H1 (cell line): ENCODE measurements around the gene HADH. TPM values are rescaled to one million over a fixed set of nuclear protein-coding genes. Genes with fewer than 3 reads are reported as not detected.

Experiments
- CTCF ChIA-PET: fragments of 300-600 bp; sonication (Branson Sonifier 250); formaldehyde crosslinking; loops from one replicate; lab custom pipeline; 2021; ENCODE audit not compliant: partially characterized antibody; lab: Charles Lee
- POLR2A ChIA-PET: fragments of 300-600 bp; sonication (Branson Sonifier 250); formaldehyde crosslinking; loops from one replicate; lab custom pipeline; 2021; ENCODE audit warnings: inconsistent platforms; ENCODE audit not compliant: partially characterized antibody; lab: Charles Lee
- DNase-seq, 2 experiments: peaks; one replicate each; pipeline versions ENCODE4 v3.0.0 to v3.0.0-alpha.2; 2010 to 2022; ENCODE audit warnings: low spot score in 2 of 2, low read depth in 1 of 2, mixed read lengths in 1 of 2
- FAIRE-seq: peaks from 2 replicates; lab custom pipeline; 2011; peaks lifted over from hg19 to GRCh38; lab: Jason Lieb, UNC
- H2AFZ ChIP-seq: 2 replicates; pipeline ENCODE4 v1.8.1; 2012; ENCODE audit warnings: low read length, inconsistent platforms
- H2AK5ac ChIP-seq: 2 replicates; pipeline ENCODE4 v1.6.1; 2013; ENCODE audit warnings: low read depth, low read length
- H2BK120ac ChIP-seq: replicated peaks from 2 replicates; pipeline ENCODE3; 2013; ENCODE audit warnings: low read depth, low read length, inconsistent platforms
- H2BK12ac ChIP-seq: 2 replicates; pipeline ENCODE4 v1.6.1; 2013; ENCODE audit warnings: low read depth, low read length
- H2BK15ac ChIP-seq: 2 replicates; pipeline ENCODE4 v1.6.1; 2013; ENCODE audit warnings: low read length
- H2BK20ac ChIP-seq: 2 replicates; pipeline ENCODE4 v1.6.1; 2013; ENCODE audit warnings: low read length
- H2BK5ac ChIP-seq: 2 replicates; pipeline ENCODE4 v1.6.1; 2013; ENCODE audit warnings: low read depth, low read length
- H3K14ac ChIP-seq: 2 replicates; pipeline ENCODE4 v1.6.1; 2013; ENCODE audit warnings: inconsistent platforms; ENCODE audit not compliant: insufficient read length
- H3K18ac ChIP-seq: 2 replicates; pipeline ENCODE4 v1.6.1; 2013; ENCODE audit warnings: low read length; ENCODE audit errors: extremely low read depth
- H3K23ac ChIP-seq: 2 replicates; pipeline ENCODE4 v1.6.1; 2013; ENCODE audit warnings: inconsistent platforms; ENCODE audit not compliant: insufficient read length
- H3K23me2 ChIP-seq: 2 replicates; pipeline ENCODE4 v1.6.1; 2013; ENCODE audit warnings: low read depth, low read length
- H3K27ac ChIP-seq: 2 replicates; pipeline ENCODE4 v1.6.1; 2011; ENCODE audit warnings: low read depth, low read length, inconsistent platforms
- H3K27me3 ChIP-seq, 4 experiments: replicated peaks in 1 of 4; 1 replicate in 1 of 4; 2 replicates in 3 of 4; pipeline versions ENCODE4 v1.6.1 to v1.8.1; 2011 to 2013; ENCODE audit warnings: low read length in 3 of 4, mild to moderate bottlenecking in 3 of 4, inconsistent platforms in 2 of 4, mixed read lengths in 2 of 4, moderate library complexity in 1 of 4; ENCODE audit not compliant: control insufficient read depth in 3 of 4, insufficient read depth in 3 of 4; ENCODE audit errors: extremely low read depth in 1 of 4
- H3K36me3 ChIP-seq, 4 experiments: 2 replicates each; pipeline versions ENCODE4 v1.6.1 to v1.8.1; 2011 to 2013; ENCODE audit warnings: mild to moderate bottlenecking in 4 of 4, low read length in 3 of 4, moderate library complexity in 2 of 4, control low read depth in 1 of 4, inconsistent platforms in 1 of 4; ENCODE audit not compliant: insufficient read depth in 4 of 4, control insufficient read depth in 2 of 4
- H3K4ac ChIP-seq: replicated peaks from 2 replicates; pipeline ENCODE3; 2013; ENCODE audit warnings: low read length, low read depth, mixed read lengths, inconsistent platforms; ENCODE audit not compliant: insufficient read length
- H3K4me1 ChIP-seq, 4 experiments: replicated peaks in 1 of 4; 1 replicate in 1 of 4; 2 replicates in 3 of 4; pipeline versions ENCODE4 v1.6.1 to v1.8.1; 2011 to 2013; ENCODE audit warnings: low read length in 3 of 4, inconsistent platforms in 2 of 4, mixed read lengths in 1 of 4; ENCODE audit not compliant: insufficient read depth in 4 of 4, control insufficient read depth in 3 of 4
- H3K4me2 ChIP-seq, 2 experiments: 2 replicates each; pipeline versions ENCODE4 v1.6.1 to v1.8.1; 2011 to 2013; ENCODE audit warnings: low read depth in 2 of 2, low read length in 2 of 2, control low read depth in 1 of 2, inconsistent platforms in 1 of 2, mild to moderate bottlenecking in 1 of 2; ENCODE audit not compliant: insufficient read depth in 1 of 2
- H3K4me3 ChIP-seq, 4 experiments: fragments of 200-600, 300-600 bp in 1 of 4; sonication (generic), shearing (Covaris generic), sonication (Bioruptor Twin) in 1 of 4; 2 replicates each; pipeline versions ENCODE4 v1.5.1 to v1.8.1; 2011 to 2016; ENCODE audit warnings: low read length in 4 of 4, low read depth in 3 of 4, control low read depth in 2 of 4, inconsistent platforms in 2 of 4, mild to moderate bottlenecking in 2 of 4, mixed read lengths in 1 of 4, moderate library complexity in 1 of 4; ENCODE audit not compliant: insufficient read depth in 2 of 4; ENCODE audit errors: extremely low read depth in 1 of 4
- H3K56ac ChIP-seq: replicated peaks from 2 replicates; pipeline ENCODE3; 2013; ENCODE audit warnings: low read depth, mild to moderate bottlenecking, mixed read lengths, low read length, inconsistent platforms; ENCODE audit not compliant: insufficient read length
- H3K79me1 ChIP-seq: 2 replicates; pipeline ENCODE4 v1.6.1; 2013; ENCODE audit warnings: low read depth, low read length, control low read depth
- H3K79me2 ChIP-seq, 2 experiments: 2 replicates each; pipeline versions ENCODE4 v1.6.1 to v1.8.1; 2012 to 2013; ENCODE audit warnings: low read length in 2 of 2, mild to moderate bottlenecking in 2 of 2, inconsistent platforms in 1 of 2; ENCODE audit not compliant: insufficient read depth in 2 of 2, control insufficient read depth in 1 of 2
- H3K9ac ChIP-seq, 4 experiments: replicated peaks in 1 of 4; 1 replicate in 1 of 4; 2 replicates in 3 of 4; pipeline versions ENCODE4 v1.6.1 to v1.8.1; 2011 to 2013; ENCODE audit warnings: low read depth in 3 of 4, low read length in 3 of 4, control low read depth in 2 of 4, mild to moderate bottlenecking in 2 of 4, moderate library complexity in 2 of 4, inconsistent platforms in 1 of 4; ENCODE audit errors: extremely low read depth in 1 of 4
- H3K9me3 ChIP-seq, 2 experiments: 2 replicates each; pipeline versions ENCODE4 v1.6.1 to v1.8.1; 2012 to 2013; ENCODE audit warnings: mild to moderate bottlenecking in 2 of 2, moderate library complexity in 2 of 2, control low read depth in 1 of 2, inconsistent platforms in 1 of 2, low read depth in 1 of 2, low read length in 1 of 2, mixed read lengths in 1 of 2; ENCODE audit not compliant: insufficient read depth in 2 of 2
- H4K20me1 ChIP-seq, 2 experiments: replicated peaks in 1 of 2; 2 replicates each; pipeline versions ENCODE3 to v1.8.1; 2011 to 2013; ENCODE audit warnings: inconsistent platforms in 2 of 2, low read length in 2 of 2, mild to moderate bottlenecking in 1 of 2; ENCODE audit not compliant: insufficient read depth in 2 of 2, control insufficient read depth in 1 of 2
- H4K5ac ChIP-seq: 2 replicates; pipeline ENCODE4 v1.6.1; 2013; ENCODE audit warnings: low read length, low read depth, mixed read lengths, inconsistent platforms; ENCODE audit not compliant: insufficient read length
- H4K8ac ChIP-seq: 2 replicates; pipeline ENCODE4 v1.8.0; 2013; ENCODE audit warnings: mild to moderate bottlenecking, moderate library complexity, low read length, inconsistent platforms; ENCODE audit not compliant: insufficient read depth; ENCODE audit errors: extremely low read depth
- H4K91ac ChIP-seq: replicated peaks from 2 replicates; pipeline ENCODE3; 2013; ENCODE audit warnings: low read length, mixed read lengths, inconsistent platforms; ENCODE audit not compliant: insufficient read length
- BACH1 ChIP-seq: IDR thresholded peaks from 2 replicates; pipeline ENCODE4 v1.6.1; 2012; ENCODE audit warnings: low read length, improper control_type of control experiment
- CEBPB ChIP-seq: IDR thresholded peaks from 2 replicates; pipeline ENCODE4 v1.6.1; 2012; ENCODE audit warnings: low read depth, low read length
- EGR1 ChIP-seq: IDR thresholded peaks from 2 replicates; pipeline ENCODE4 v1.6.1; 2011; ENCODE audit warnings: low read depth, low read length, borderline replicate concordance
- POLR2AphosphoS5 ChIP-seq: IDR thresholded peaks from 2 replicates; pipeline ENCODE4 v1.6.1; 2011; ENCODE audit warnings: low read depth, low read length
- SIRT6 ChIP-seq: IDR thresholded peaks from one replicate; pipeline ENCODE4 v1.7.1; 2012; ENCODE audit warnings: low read length, inconsistent platforms
- SIX5 ChIP-seq: IDR thresholded peaks from 2 replicates; pipeline ENCODE4 v1.6.1; 2011; ENCODE audit warnings: mild to moderate bottlenecking, low read depth, low read length
- TEAD4 ChIP-seq: IDR thresholded peaks from 2 replicates; pipeline ENCODE4 v1.6.1; 2012; ENCODE audit warnings: low read depth, low read length, inconsistent platforms, mixed read lengths
- WGBS, 2 experiments: shearing (Covaris generic) in 1 of 2; methylation state at CpG; one replicate each; pipeline versions ENCODE4 v1.1.6 to v1.1.7; 2013 to 2015; ENCODE audit warnings: low lambda C conversion rate in 2 of 2, mixed read lengths in 2 of 2, inconsistent platforms in 1 of 2, low coverage in 1 of 2, missing lambda C conversion rate in 1 of 2; ENCODE audit not compliant: insufficient replicate concordance in 2 of 2, insufficient coverage in 1 of 2, insufficient read length in 1 of 2; ENCODE audit errors: extremely low coverage in 1 of 2, missing lambda C conversion rate in 1 of 2; 5-methylcytosine and 5-hydroxymethylcytosine counted together
- polyA plus RNA-seq, 7 experiments: library from polyadenylated mRNA; depleted of rRNA in 3 of 7; stranded (reverse) in 5 of 7; unstranded in 2 of 7; fragments of >200 nt in 5 of 7; fragments of 200-250 nt in 2 of 7; gene quantifications; 1 replicate in 5 of 7; 2 replicates in 1 of 7; 4 replicates in 1 of 7; pipeline versions ENCODE4 v1.2.1 to v1.2.3, GENCODE V29; 2011 to 2013; ENCODE audit warnings: missing spikeins in 2 of 7, mixed read lengths in 2 of 7
- total RNA-seq: library from RNA; stranded (reverse); fragmentation: NEBNext Ultra II Directional; extraction: Animal tissue kit (Norgen Biotek cat#: 25700); gene quantifications from 2 replicates; pipeline ENCODE4 v1.2.1, GENCODE V29; 2021

The HADH gene
- total and polyA plus RNA-seq, 2 of the 8 experiments (the other 6 are each of a cell fraction or from before 2014, with no cell fraction given), result 47.5 to 54.4 TPM

- no peak overlapping the region for H2AFZ ChIP-seq
- H3K4me3 ChIP-seq, result no peak overlapping the region
- no peak overlapping the region for H3K9ac ChIP-seq
- FAIRE-seq (no peak), DNase-seq (no peak)
- H3K79me2 ChIP-seq, result peaks cover 6 to 54% of the 10 kb centered on the region in 2 experiments; a peak in 3 of 4 replicates
- no peak overlapping the region for H3K23ac ChIP-seq
- H3K27ac ChIP-seq, result no peak overlapping the region
- no peak overlapping the region for H3K18ac ChIP-seq
- CTCF ChIA-PET, result interaction anchor here (1.3 to 1.5 kb wide), 2 partner anchors 46 to 575 kb away, joined by 3 to 9 read pairs; no protein-coding TSS in a partner anchor
- H3K4ac ChIP-seq, result no peak overlapping the region
- H3K9me3 ChIP-seq, result peaks cover 3% of the 10 kb centered on the region in 2 experiments; a peak in 1 of 4 replicates
- H3K14ac ChIP-seq, result no peak overlapping the region
- no peak overlapping the region for H3K4me2 ChIP-seq
- no peak overlapping the region for H4K91ac ChIP-seq
- H2BK20ac ChIP-seq, result no peak overlapping the region
- H2AK5ac ChIP-seq, result no peak overlapping the region
- H3K79me1 ChIP-seq, result peaks cover 9% of the 10 kb centered on the region
- no peak overlapping the region for H4K5ac ChIP-seq
- no peak overlapping the region for H2BK5ac ChIP-seq
- peaks cover 0 to 15% (median 1%) of the 10 kb centered on the region in 4 experiments; a peak in 4 of 8 replicates for H3K36me3 ChIP-seq
- H2BK120ac ChIP-seq, result no peak overlapping the region
- POLR2A ChIA-PET, result interaction anchor here (0.6 kb wide), 1 partner anchor 39 kb away, joined by 3 read pairs; no protein-coding TSS in a partner anchor
- 87% methylated on average over 5 of the region's 5 CpGs; no CpG with 5 or more reads in 1 of the 2 experiments for WGBS, 2 experiments
- H3K27me3 ChIP-seq, result no peaks in the 10 kb centered on the region
- H3K56ac ChIP-seq, result no peak overlapping the region
- H2BK15ac ChIP-seq, result no peak overlapping the region
- no peak overlapping the region for H2BK12ac ChIP-seq
- no peak overlapping the region for H4K8ac ChIP-seq
- H4K20me1 ChIP-seq, result peaks cover 0 to 6% of the 10 kb centered on the region in 2 experiments
- no peaks in the 10 kb centered on the region for H3K23me2 ChIP-seq
- 0 out of 7 replicates have a peak, but pooled peaks cover 0 to 2% (median 0%) of the 10 kb centered on the region in 4 experiments for H3K4me1 ChIP-seq
- TF ChIP-seq BACH1 (no peak), POLR2AphosphoS5 (no peak), SIX5 (no peak), EGR1 (no peak), CEBPB (no peak), TEAD4 (no peak), SIRT6 (no peak)
Observed at GRCh38 chr4:107996949-107997788, 7.5 kb downstream of the HADH start.
